Endothelial cell of umbilical vein (primary cell): Measurements from ENCODE around the gene ZNF132. TPM values are rescaled to one million over a fixed set of nuclear protein-coding genes. Genes with fewer than 3 reads are reported as not detected.

Experiments used
- BruUV-seq: library from RNA; stranded (reverse); fragments of 400-500 nt; replicated peaks from 2 replicates; lab custom pipeline; 2021; lab: Mats Ljungman, UMichigan
- CTCF ChIA-PET: fragments of 300-600, 350-600 bp; sonication (Branson Sonifier 250); formaldehyde crosslinking; loops from one replicate; lab custom pipeline; 2021; ENCODE audit warnings: antibody characterized with exemption, inconsistent platforms; lab: Charles Lee
- POLR2A ChIA-PET: fragments of 300-600, 350-600 bp; sonication (Branson Sonifier 250); formaldehyde crosslinking; loops from one replicate; lab custom pipeline; 2021; ENCODE audit warnings: antibody characterized with exemption, inconsistent platforms; lab: Charles Lee
- DNase-seq: peaks from one replicate; pipeline ENCODE4 v3.0.0-alpha.2; 2011; ENCODE audit warnings: low read depth, low spot score
- FAIRE-seq: peaks from 2 replicates; lab custom pipeline; 2011; peaks lifted over from hg19 to GRCh38; lab: Jason Lieb, UNC
- H2AFZ ChIP-seq: 2 replicates; pipeline ENCODE4 v1.6.0; 2012; ENCODE audit warnings: low read depth, low read length, control low read depth, inconsistent platforms
- H3K27ac ChIP-seq: 2 replicates; pipeline ENCODE4 v1.5.1; 2011; ENCODE audit warnings: low read depth, mild to moderate bottlenecking, control low read depth, low read length, moderate library complexity; ENCODE audit not compliant: insufficient read depth
- H3K27me3 ChIP-seq, 2 experiments: 2 replicates each; pipeline versions ENCODE4 v1.6.0 to v1.6.1; 2011; ENCODE audit warnings: low read length in 2 of 2, mixed read lengths in 1 of 2; ENCODE audit not compliant: control insufficient read depth in 2 of 2, insufficient read depth in 2 of 2
- H3K36me3 ChIP-seq, 2 experiments: 2 replicates in 1 of 2; 3 replicates in 1 of 2; pipeline ENCODE4 v1.5.1; 2011; ENCODE audit warnings: low read length in 2 of 2, mild to moderate bottlenecking in 1 of 2, moderate library complexity in 1 of 2; ENCODE audit not compliant: control insufficient read depth in 2 of 2, insufficient read depth in 2 of 2; ENCODE audit errors: extremely low read depth in 1 of 2
- H3K4me1 ChIP-seq: 3 replicates; pipeline ENCODE4 v1.5.1; 2011; ENCODE audit warnings: mild to moderate bottlenecking, low read length; ENCODE audit not compliant: control insufficient read depth, insufficient read depth; ENCODE audit errors: extremely low read depth
- H3K4me2 ChIP-seq: 2 replicates; pipeline ENCODE4 v1.6.1; 2011; ENCODE audit warnings: low read length, control low read depth, mixed read lengths; ENCODE audit not compliant: insufficient read depth
- H3K4me3 ChIP-seq, 3 experiments: fragments of 200-600 bp in 1 of 3; sonication (generic), shearing (Covaris generic) in 1 of 3; replicated peaks in 1 of 3; 2 replicates each; pipeline ENCODE4 v1.5.1; 2011 to 2016; ENCODE audit warnings: control low read depth in 3 of 3, low read length in 3 of 3, mild to moderate bottlenecking in 2 of 3, inconsistent platforms in 1 of 3, low read depth in 1 of 3, moderate library complexity in 1 of 3; ENCODE audit not compliant: insufficient read depth in 1 of 3
- H3K79me2 ChIP-seq: 2 replicates; pipeline ENCODE4 v1.6.0; 2012; ENCODE audit warnings: low read length, inconsistent platforms; ENCODE audit not compliant: control insufficient read depth, insufficient read depth
- H3K9ac ChIP-seq: replicated peaks from 2 replicates; pipeline ENCODE3; 2011; ENCODE audit warnings: low read length, control low read depth; ENCODE audit not compliant: insufficient read depth; ENCODE audit errors: extremely low read depth
- H3K9me1 ChIP-seq: replicated peaks from 3 replicates; pipeline ENCODE4 v1.6.0; 2011; ENCODE audit warnings: mild to moderate bottlenecking, low read length; ENCODE audit not compliant: control insufficient read depth, insufficient read depth; ENCODE audit errors: extremely low read depth
- H3K9me3 ChIP-seq: replicated peaks from 2 replicates; pipeline ENCODE4 v1.5.1; 2012; ENCODE audit warnings: low read length, inconsistent platforms; ENCODE audit not compliant: control insufficient read depth, insufficient read depth
- H4K20me1 ChIP-seq: replicated peaks from 2 replicates; pipeline ENCODE3; 2011; ENCODE audit warnings: mild to moderate bottlenecking, low read length; ENCODE audit not compliant: control insufficient read depth, insufficient read depth; ENCODE audit errors: extremely low read depth
- GATA2 ChIP-seq: IDR thresholded peaks from 2 replicates; pipeline ENCODE4 v1.7.0; 2011; ENCODE audit warnings: low read depth, mild to moderate bottlenecking, moderate library complexity, mixed read lengths, low read length; ENCODE audit not compliant: insufficient read length, insufficient read depth
- JUN ChIP-seq: IDR thresholded peaks from 2 replicates; pipeline ENCODE4 v1.6.1; 2011; ENCODE audit warnings: borderline replicate concordance, low read depth; ENCODE audit not compliant: insufficient read length, insufficient read depth
- MYC ChIP-seq: IDR thresholded peaks from one replicate; pipeline ENCODE4 v1.6.1; 2011; ENCODE audit warnings: mild to moderate bottlenecking, low read depth, low read length
- POLR2A ChIP-seq: IDR thresholded peaks from 2 replicates; pipeline ENCODE4 v1.6.1; 2012; ENCODE audit warnings: low read depth, mild to moderate bottlenecking, control low read depth, low read length
- POLR2AphosphoS5 ChIP-seq: IDR thresholded peaks from 2 replicates; pipeline ENCODE4 v1.6.1; 2012; ENCODE audit warnings: low read depth, mild to moderate bottlenecking, control low read depth, low read length, moderate library complexity; ENCODE audit not compliant: insufficient read depth
- dilution Hi-C: fragments of 300-500 bp; cut with MboI; formaldehyde crosslinking; loops from one replicate; pipeline ENCODE4 v1.15.0; 2019; ENCODE audit warnings: low sequenced_read_pairs; ENCODE audit not compliant: extremely low pct_ligation_motif_present
- intact Hi-C: fragments of 100-400 bp; cut with micrococcal nuclease; formaldehyde crosslinking; loops from one replicate; pipeline ENCODE4 v1.10.0; 2022
- polyA plus RNA-seq, 4 experiments: library from polyadenylated mRNA; depleted of rRNA in 3 of 4; stranded (reverse) in 3 of 4; unstranded in 1 of 4; fragments of >200 nt; gene quantifications; 2 replicates each; pipeline versions ENCODE4 v1.2.1 to v1.2.3, GENCODE V29; 2011 to 2012; ENCODE audit warnings: missing spikeins in 1 of 4
- total RNA-seq: library from RNA; stranded (reverse); gene quantifications from 2 replicates; pipeline ENCODE4 v1.2.3, GENCODE V29; 2021
- TF ChIP-seq, protein P1 (sequence below): IDR thresholded peaks from 2 replicates; pipeline ENCODE4 v1.6.1; 2011; ENCODE audit not compliant: insufficient read depth, insufficient read length

ZNF132 gene
- total and polyA plus RNA-seq, 2 donors (not counting 3 experiments of a cell fraction or from before 2014, with no cell fraction given), result 0.54 to 4.2 TPM

- H4K20me1 ChIP-seq, result peaks cover 2% of the 10 kb centered on the region
- H3K4me1 ChIP-seq, result peaks cover 17% of the 10 kb centered on the region
- H3K9ac ChIP-seq, result peak within 1 kb of the TSS; percentile 91
- no peaks in the 10 kb centered on the region for H3K27me3 ChIP-seq
- intact Hi-C loops, result loop anchor here (1.0 to 2.0 kb wide), 3 partner anchors 9 to 173 kb away; partner anchors contain the start of gene RNF225
- BruUV-seq, result TSS peak; percentile 85
- FAIRE-seq (peak; percentile 100), DNase-seq (peak; percentile 98)
- peaks cover 33% of the 10 kb centered on the region for H3K79me2 ChIP-seq
- peak within 1 kb of the TSS; percentile 88 for H3K27ac ChIP-seq
- H3K4me3 ChIP-seq, result peak within 1 kb of the TSS; percentile 67 to 93 (median 75)
- dilution Hi-C loops, result no loop called here
- no peaks in the 10 kb centered on the region for H3K9me3 ChIP-seq
- peak within 1 kb of the TSS; percentile 76 for H3K4me2 ChIP-seq
- TF ChIP-seq GATA2, result no peak
- peak; percentile 98 for TF ChIP-seq MYC
- TF ChIP-seq POLR2AphosphoS5, result peak; percentile 94
- peak; percentile 97 for TF ChIP-seq POLR2A
- no peak for TF ChIP-seq JUN
- TF ChIP-seq, protein P1, sequence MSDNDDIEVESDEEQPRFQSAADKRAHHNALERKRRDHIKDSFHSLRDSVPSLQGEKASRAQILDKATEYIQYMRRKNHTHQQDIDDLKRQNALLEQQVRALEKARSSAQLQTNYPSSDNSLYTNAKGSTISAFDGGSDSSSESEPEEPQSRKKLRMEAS, result peak; percentile 50
- H3K9me1 ChIP-seq, result no peaks in the 10 kb centered on the region
- H3K36me3 ChIP-seq, result peaks cover 0 to 5% of the 10 kb centered on the region in 2 experiments
- H2AFZ ChIP-seq, result peak within 1 kb of the TSS; percentile 66
- CTCF ChIA-PET, result no interaction called here
- POLR2A ChIA-PET, result no interaction called here
These were observed 53.2 kb downstream of the ZNF132 start, which contains the start of gene RPS5 for GRCh38 chr19:58386576-58387337. Gene RPS5 (plus strand): TSS chr19:58387269. CDS start chr19:58388138, 869 bp downstream.
